CD8-positive, alpha-beta memory T cell (primary cell): ENCODE data around the gene KIF5C. TPM values are rescaled to one million over a fixed set of nuclear protein-coding genes. Genes with fewer than 3 reads are reported as not detected.

ENCODE experiments used
- CTCF ChIA-PET: fragments of 350-600 bp; sonication (Branson Sonifier 250); formaldehyde crosslinking; loops from one replicate; lab custom pipeline; 2021; ENCODE audit warnings: antibody characterized with exemption; lab: Charles Lee
- POLR2A ChIA-PET: fragments of 350-600 bp; sonication (Branson Sonifier 250); formaldehyde crosslinking; loops from one replicate; lab custom pipeline; 2021; ENCODE audit warnings: antibody characterized with exemption; lab: Charles Lee
- DNase-seq, 5 donors: peaks; one replicate each; pipeline versions ENCODE4 v3.0.0 to v3.0.0-alpha.2; 2020 to 2022; ENCODE audit warnings: mixed read lengths in 1 of 5
- H3K27ac ChIP-seq: one replicate; pipeline ENCODE4 v1.7.0; 2013; ENCODE audit warnings: low read depth, mild to moderate bottlenecking, low read length, moderate library complexity
- H3K27me3 ChIP-seq: 2 replicates; pipeline ENCODE4 v1.7.0; 2013; ENCODE audit warnings: low read length, mild to moderate bottlenecking; ENCODE audit not compliant: insufficient read depth, poor library complexity, severe bottlenecking
- H3K36me3 ChIP-seq: 2 replicates; pipeline ENCODE4 v1.7.0; 2013; ENCODE audit warnings: mild to moderate bottlenecking, low read length, moderate library complexity; ENCODE audit not compliant: insufficient read depth
- H3K4me1 ChIP-seq: 2 replicates; pipeline ENCODE4 v1.7.0; 2013; ENCODE audit warnings: mild to moderate bottlenecking, low read length, moderate library complexity; ENCODE audit not compliant: insufficient read depth
- H3K4me3 ChIP-seq: 2 replicates; pipeline ENCODE4 v1.7.0; 2013; ENCODE audit warnings: mild to moderate bottlenecking, low read length
- H3K9me3 ChIP-seq: 2 replicates; pipeline ENCODE4 v1.7.0; 2013; ENCODE audit warnings: mild to moderate bottlenecking, low read length
- H3K27ac Mint-ChIP-seq, 8 donors: one replicate each; pipeline ENCODE4 v1.8.0; 2020 to 2021; ENCODE audit warnings: mixed read lengths in 8 of 8, mild to moderate bottlenecking in 6 of 8, inconsistent platforms in 3 of 8, moderate library complexity in 3 of 8
- H3K27me3 Mint-ChIP-seq, 2 donors: one replicate each; pipeline ENCODE4 v1.8.0; 2020 to 2021; ENCODE audit warnings: mixed read lengths in 2 of 2, mild to moderate bottlenecking in 1 of 2, moderate library complexity in 1 of 2
- H3K36me3 Mint-ChIP-seq, 3 donors: one replicate each; pipeline ENCODE4 v1.8.0; 2020 to 2021; ENCODE audit warnings: mixed read lengths in 3 of 3, inconsistent platforms in 1 of 3, mild to moderate bottlenecking in 1 of 3
- H3K4me1 Mint-ChIP-seq, 3 donors: one replicate each; pipeline ENCODE4 v1.8.0; 2020 to 2021; ENCODE audit warnings: mixed read lengths in 3 of 3, inconsistent platforms in 1 of 3, mild to moderate bottlenecking in 1 of 3
- H3K4me3 Mint-ChIP-seq, 7 donors: one replicate each; pipeline ENCODE4 v1.8.0; 2020 to 2021; ENCODE audit warnings: mixed read lengths in 7 of 7, mild to moderate bottlenecking in 6 of 7, moderate library complexity in 4 of 7, inconsistent platforms in 2 of 7
- H3K9me3 Mint-ChIP-seq, 5 donors: one replicate each; pipeline ENCODE4 v1.8.0; 2020 to 2022; ENCODE audit warnings: mixed read lengths in 5 of 5, mild to moderate bottlenecking in 3 of 5, moderate library complexity in 2 of 5, inconsistent platforms in 1 of 5
- polyA plus RNA-seq: library from polyadenylated mRNA; unstranded; fragments of 300-500 nt; fragmentation: Illumina TruSeq; gene quantifications from one replicate; pipeline ENCODE4 v1.2.3, GENCODE V29; 2021
- total RNA-seq, 2 experiments: library from RNA; stranded (reverse); gene quantifications; one replicate each; pipeline ENCODE4 v1.2.3, GENCODE V29; 2021

Gene KIF5C
- total and polyA plus RNA-seq, 3 experiments from 2014 or later: 3.4 to 19.8 (median 18.2) TPM

DNA sequence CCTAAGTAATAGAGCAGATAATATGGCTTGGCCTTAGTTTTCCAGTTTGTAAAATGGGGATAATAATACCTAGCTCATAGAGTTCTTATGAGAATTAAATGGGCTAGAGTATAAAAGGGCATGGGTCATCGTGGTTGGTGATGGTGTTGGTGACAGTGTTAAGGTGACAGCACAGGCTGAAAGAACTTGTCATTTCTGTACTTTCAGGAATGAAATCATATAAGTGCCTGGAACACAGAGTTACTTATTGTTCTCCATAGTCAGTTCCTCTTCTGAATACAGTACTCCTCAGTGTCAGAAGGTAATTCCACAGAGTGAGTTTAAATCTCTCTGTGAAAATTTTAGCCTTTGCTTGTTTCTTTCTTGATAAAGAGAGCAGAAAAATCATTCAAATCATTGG lies 42.4 kb downstream of the KIF5C start:
- H3K4me1 ChIP-seq: no peaks in the 10 kb centered on the region
- H3K27me3 ChIP-seq: no peaks in the 10 kb centered on the region
- ChIA-PET CTCF (no interaction called here), POLR2A (no interaction called here)
- peaks cover 0 to 4% (median 0%) of the 10 kb centered on the region in 3 donors for H3K4me1 Mint-ChIP-seq
- no peaks in the 10 kb centered on the region for H3K9me3 ChIP-seq
- H3K4me3 Mint-ChIP-seq: no peak overlapping the region
- H3K27me3 Mint-ChIP-seq: peaks cover 0 to 6% of the 10 kb centered on the region in 2 donors
- no peaks in the 10 kb centered on the region for H3K36me3 ChIP-seq
- H3K36me3 Mint-ChIP-seq: peaks cover 0 to 11% (median 2%) of the 10 kb centered on the region in 3 donors
- no peak overlapping the region for H3K4me3 ChIP-seq
- H3K27ac Mint-ChIP-seq: no peak overlapping the region
- no peak for DNase-seq
- H3K9me3 Mint-ChIP-seq: peaks cover 7 to 11% (median 7%) of the 10 kb centered on the region in 5 donors
- no peak overlapping the region for H3K27ac ChIP-seq

DNA sequence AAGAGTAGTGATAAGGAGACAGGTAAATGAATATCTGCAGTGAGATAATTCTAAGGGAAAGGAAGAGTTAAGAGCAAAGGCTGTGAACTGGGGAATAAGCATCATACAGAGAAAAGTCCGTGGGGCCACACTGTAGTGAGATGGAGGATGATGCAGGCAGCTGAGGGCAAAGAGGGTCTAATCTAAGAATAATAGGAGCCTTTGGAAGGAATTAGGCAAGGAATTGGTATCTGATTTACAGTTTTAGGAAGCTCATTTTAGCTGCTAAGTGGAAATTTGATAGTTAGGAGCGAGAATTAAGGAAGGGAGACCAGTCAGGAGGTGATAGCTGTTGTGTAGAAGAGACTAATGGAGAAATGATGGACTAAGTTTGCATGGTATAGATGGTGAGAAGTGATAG lies 43.5 kb downstream of the KIF5C start:
- Mint-ChIP-seq H3K9me3 (peaks cover 7 to 11% (median 7%) of the 10 kb centered on the region in 5 donors), H3K36me3 (peaks cover 1 to 8% (median 2%) of the 10 kb centered on the region in 3 donors), H3K27ac (peak overlapping the region in 2 of 8 donors; percentile 2 to 60), H3K4me3 (no peak overlapping the region), H3K27me3 (peaks cover 0 to 6% of the 10 kb centered on the region in 2 donors), H3K4me1 (peaks cover 0 to 5% (median 4%) of the 10 kb centered on the region in 3 donors)
- POLR2A ChIA-PET: no interaction called here
- Histone ChIP-seq H3K36me3 (no peaks in the 10 kb centered on the region), H3K9me3 (no peaks in the 10 kb centered on the region), H3K27ac (no peak overlapping the region), H3K27me3 (no peaks in the 10 kb centered on the region), H3K4me1 (no peaks in the 10 kb centered on the region), H3K4me3 (no peak overlapping the region)
- no peak for DNase-seq
- CTCF ChIA-PET: no interaction called here

DNA sequence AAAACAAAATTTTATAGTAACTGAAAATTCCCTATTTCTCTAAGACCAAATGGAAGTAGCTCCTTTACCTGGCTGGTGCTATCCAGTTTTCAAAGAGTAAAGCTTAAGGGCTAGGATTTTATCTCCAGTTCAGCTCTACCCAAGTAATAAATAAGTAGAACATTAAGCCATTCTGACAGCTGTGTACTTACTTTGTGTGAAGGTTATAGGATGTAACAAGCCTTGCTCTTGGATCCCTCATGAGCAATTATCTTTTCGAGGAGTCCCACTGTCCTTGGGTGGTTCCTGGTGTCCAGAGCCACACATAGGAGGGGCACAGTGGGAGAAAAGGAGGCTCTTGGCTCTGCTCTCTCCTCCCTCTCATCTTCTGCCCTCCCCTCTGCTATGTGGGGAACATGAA lies 45.5 kb downstream of the KIF5C start:
- POLR2A ChIA-PET: no interaction called here
- Mint-ChIP-seq H3K36me3 (peaks cover 1 to 7% (median 4%) of the 10 kb centered on the region in 3 donors), H3K27ac (peak overlapping the region in 1 of 8 donors; percentile 25), H3K4me3 (no peak overlapping the region), H3K9me3 (peaks cover 7 to 11% (median 7%) of the 10 kb centered on the region in 5 donors), H3K4me1 (peaks cover 0 to 7% (median 4%) of the 10 kb centered on the region in 3 donors), H3K27me3 (peaks cover 0 to 5% of the 10 kb centered on the region in 2 donors)
- H3K36me3 ChIP-seq: no peaks in the 10 kb centered on the region
- no peaks in the 10 kb centered on the region for H3K27me3 ChIP-seq
- DNase-seq: no peak
- CTCF ChIA-PET: no interaction called here
- no peaks in the 10 kb centered on the region for H3K9me3 ChIP-seq
- no peak overlapping the region for H3K4me3 ChIP-seq
- no peaks in the 10 kb centered on the region for H3K4me1 ChIP-seq
- no peak overlapping the region for H3K27ac ChIP-seq

- Histone ChIP-seq H3K4me3 (no peak overlapping the region), H3K27me3 (no peaks in the 10 kb centered on the region), H3K4me1 (peaks cover 12% of the 10 kb centered on the region), H3K36me3 (no peaks in the 10 kb centered on the region), H3K9me3 (no peaks in the 10 kb centered on the region), H3K27ac (no peak overlapping the region)
- peaks cover 1 to 7% (median 4%) of the 10 kb centered on the region in 3 donors for H3K36me3 Mint-ChIP-seq
- H3K27ac Mint-ChIP-seq: no peak overlapping the region
- no peak overlapping the region for H3K4me3 Mint-ChIP-seq
- peaks cover 7 to 11% (median 7%) of the 10 kb centered on the region in 5 donors for H3K9me3 Mint-ChIP-seq
- peaks cover 12 to 22% (median 15%) of the 10 kb centered on the region in 3 donors for H3K4me1 Mint-ChIP-seq
- H3K27me3 Mint-ChIP-seq: peaks cover 0 to 5% of the 10 kb centered on the region in 2 donors
- POLR2A ChIA-PET: no interaction called here
- no peak for DNase-seq
- CTCF ChIA-PET: interaction anchor here (1.1 kb wide), 1 partner anchor 15 kb away, joined by 4 read pairs; no protein-coding TSS in a partner anchor
These were observed 47.0 kb downstream of the KIF5C start for GRCh38 chr2:148922062-148922461.

DNA sequence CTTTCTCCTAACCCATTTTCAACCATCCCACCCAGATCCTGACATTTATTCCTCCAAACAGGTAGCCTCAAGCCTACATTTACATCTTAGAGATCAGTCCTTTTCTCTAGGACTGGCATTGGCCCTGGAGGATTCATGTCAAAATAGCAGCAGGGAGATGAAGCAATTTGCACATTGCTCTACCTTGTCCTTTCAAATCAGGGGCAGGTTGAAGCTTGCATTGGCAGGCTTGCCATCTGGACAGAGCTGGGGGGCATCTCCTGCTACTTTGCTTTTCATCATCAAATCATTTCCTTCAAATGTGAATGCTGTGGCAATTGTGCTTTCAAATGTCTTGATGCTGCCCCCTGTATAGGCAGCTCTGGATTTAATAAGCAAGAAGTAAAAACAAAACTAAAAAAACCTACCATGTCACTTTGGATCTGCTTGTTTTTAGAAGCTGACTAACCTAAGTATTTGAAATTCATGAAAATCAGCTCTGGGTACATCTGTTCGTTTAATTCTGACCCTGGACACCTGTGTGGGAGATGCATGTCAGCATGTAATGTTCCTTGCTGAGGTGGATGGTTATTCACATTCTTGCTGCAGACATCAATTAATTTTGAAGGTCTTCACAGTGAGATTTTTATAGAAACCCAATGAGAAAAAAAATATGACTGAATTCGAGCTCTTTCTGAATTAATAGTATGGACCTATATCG lies 47.9 kb downstream of the KIF5C start:
- CTCF ChIA-PET: no interaction called here
- H3K27ac Mint-ChIP-seq: peak overlapping the region in 1 of 8 donors; percentile 81

GRCh38 chr2:148924514-148925178 lies 49.6 kb downstream of the KIF5C start:
- Histone ChIP-seq H3K4me3 (no peak overlapping the region), H3K27ac (no peak overlapping the region), H3K4me1 (peaks cover 19% of the 10 kb centered on the region), H3K36me3 (no peaks in the 10 kb centered on the region), H3K9me3 (no peaks in the 10 kb centered on the region), H3K27me3 (no peaks in the 10 kb centered on the region)
- DNase-seq: no peak
- ChIA-PET CTCF (interaction anchor here (1.0 kb wide), 1 partner anchor 12 kb away, joined by 3 read pairs; no protein-coding TSS in a partner anchor), POLR2A (no interaction called here)
- Mint-ChIP-seq H3K36me3 (peaks cover 0 to 4% (median 2%) of the 10 kb centered on the region in 3 donors), H3K27ac (peak overlapping the region in 4 of 8 donors; percentile 2 to 68 (median 14)), H3K9me3 (no peaks in the 10 kb centered on the region), H3K4me1 (peaks cover 20 to 31% (median 22%) of the 10 kb centered on the region in 3 donors), H3K4me3 (peak overlapping the region in 2 of 7 donors; percentile 10 to 55), H3K27me3 (no peaks in the 10 kb centered on the region)

More for the DNA sequence above, 47.9 kb downstream of the KIF5C start:
- POLR2A ChIA-PET: no interaction called here
- H3K4me3 ChIP-seq: no peak overlapping the region
- peaks cover 20 to 30% (median 22%) of the 10 kb centered on the region in 3 donors for H3K4me1 Mint-ChIP-seq
- peaks cover 0 to 5% of the 10 kb centered on the region in 2 donors for H3K27me3 Mint-ChIP-seq
- no peaks in the 10 kb centered on the region for H3K27me3 ChIP-seq
- H3K9me3 Mint-ChIP-seq: peaks cover 7 to 11% (median 7%) of the 10 kb centered on the region in 5 donors
- no peaks in the 10 kb centered on the region for H3K36me3 ChIP-seq
- no peak for DNase-seq
- peaks cover 19% of the 10 kb centered on the region for H3K4me1 ChIP-seq
- no peak overlapping the region for H3K27ac ChIP-seq
- H3K4me3 Mint-ChIP-seq: no peak overlapping the region
- H3K9me3 ChIP-seq: no peaks in the 10 kb centered on the region
- H3K36me3 Mint-ChIP-seq: peaks cover 1 to 7% (median 4%) of the 10 kb centered on the region in 3 donors

GRCh38 chr2:148926291-148926961 lies 51.4 kb downstream of the KIF5C start:
- peaks cover 20 to 31% (median 22%) of the 10 kb centered on the region in 3 donors for H3K4me1 Mint-ChIP-seq
- no peak overlapping the region for H3K27ac ChIP-seq
- H3K4me3 ChIP-seq: peak overlapping the region; percentile 65
- H3K9me3 ChIP-seq: no peaks in the 10 kb centered on the region
- H3K27me3 Mint-ChIP-seq: no peaks in the 10 kb centered on the region
- H3K9me3 Mint-ChIP-seq: no peaks in the 10 kb centered on the region
- peaks cover 19% of the 10 kb centered on the region for H3K4me1 ChIP-seq
- H3K27me3 ChIP-seq: no peaks in the 10 kb centered on the region
- H3K27ac Mint-ChIP-seq: peak overlapping the region; percentile 74 to 96 (median 90)
- peak overlapping the region; percentile 81 to 87 (median 84) for H3K4me3 Mint-ChIP-seq
- ChIA-PET POLR2A (no interaction called here), CTCF (interaction anchor here (1.0 to 1.2 kb wide), 3 partner anchors 10 to 44 kb away, joined by 3 to 6 read pairs (median 4); no protein-coding TSS in a partner anchor)
- DNase-seq: peak; percentile 25 to 60 (median 37)
- H3K36me3 Mint-ChIP-seq: peaks cover 0 to 5% (median 4%) of the 10 kb centered on the region in 3 donors
- no peaks in the 10 kb centered on the region for H3K36me3 ChIP-seq
